DMS114 treated with DMSO at 0.1 percent for 48 hours (cell line): ENCODE data around the gene RABGAP1L.
"Not testable (repeated sequence)": the region's sequence is repeated elsewhere in the genome, so short reads cannot be mapped to it uniquely, and the experiment has no call there.

Source experiments
- DNase-seq: peaks from one replicate; lab custom pipeline; 2025; ENCODE audit not compliant: unreplicated experiment; lab: John Stamatoyannopoulos, UW

The RABGAP1L gene

DNA sequence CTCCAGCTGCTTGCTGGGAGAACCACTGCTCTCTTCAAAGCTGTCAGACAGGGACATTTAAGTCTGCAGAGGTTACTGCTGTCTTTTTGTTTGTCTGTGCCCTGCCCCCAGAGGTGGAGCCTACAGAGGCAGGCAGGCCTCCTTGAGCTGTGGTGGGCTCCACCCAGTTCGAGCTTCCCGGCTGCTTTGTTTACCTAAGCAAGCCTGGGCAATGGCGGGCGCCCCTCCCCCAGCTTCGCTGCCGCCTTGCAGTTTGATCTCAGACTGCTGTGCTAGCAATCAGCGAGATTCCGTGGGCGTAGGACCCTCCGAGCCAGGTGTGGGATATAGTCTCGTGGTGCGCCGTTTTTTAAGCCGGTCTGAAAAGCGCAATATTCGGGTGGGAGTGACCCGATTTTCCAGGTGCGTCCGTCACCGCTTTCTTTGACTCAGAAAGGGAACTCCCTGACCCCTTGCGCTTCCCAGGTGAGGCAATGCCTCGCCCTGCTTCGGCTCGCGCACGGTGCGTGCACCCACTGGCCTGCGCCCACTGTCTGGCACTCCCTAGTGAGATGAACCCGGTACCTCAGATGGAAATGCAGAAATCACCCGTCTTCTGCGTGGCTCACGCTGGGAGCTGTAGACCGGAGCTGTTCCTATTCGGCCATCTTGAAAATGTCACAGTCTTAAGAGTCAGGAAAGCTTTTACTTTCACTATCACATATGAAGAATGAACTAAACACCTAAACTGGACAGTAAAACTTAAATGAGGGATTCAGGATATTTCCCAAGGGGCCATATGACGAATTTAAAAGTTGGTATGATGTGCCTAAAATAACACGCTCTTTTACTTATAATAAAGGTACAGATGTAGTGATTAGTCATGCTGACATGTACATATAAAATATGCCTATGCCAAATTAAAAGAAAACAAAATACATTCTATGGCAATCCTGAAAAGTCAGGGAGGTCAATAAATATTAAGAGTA, 689.6 kb downstream of the RABGAP1L start:
- peak; percentile 32 for DNase-seq

DNA sequence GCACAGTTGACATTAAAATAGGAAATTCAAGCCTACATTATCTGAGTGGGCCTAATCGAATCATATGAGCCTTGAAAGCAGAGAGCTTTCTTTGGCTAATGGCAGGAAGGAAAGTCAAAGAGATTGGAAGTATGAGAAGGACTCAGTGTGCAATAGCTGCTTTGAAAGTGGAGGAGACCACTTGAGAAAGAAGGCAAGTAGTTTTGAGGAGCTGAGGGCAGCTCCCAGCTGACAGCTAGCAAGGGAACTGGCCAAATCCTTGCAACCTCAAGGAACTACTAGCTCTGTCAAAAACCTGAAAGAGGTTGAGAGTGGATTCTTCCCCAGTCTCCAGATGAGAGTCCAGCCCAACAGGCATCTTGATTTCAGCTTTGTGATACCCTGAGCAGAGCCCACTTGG, 691.4 kb downstream of the RABGAP1L start:
- DNase-seq = no peak

DNA sequence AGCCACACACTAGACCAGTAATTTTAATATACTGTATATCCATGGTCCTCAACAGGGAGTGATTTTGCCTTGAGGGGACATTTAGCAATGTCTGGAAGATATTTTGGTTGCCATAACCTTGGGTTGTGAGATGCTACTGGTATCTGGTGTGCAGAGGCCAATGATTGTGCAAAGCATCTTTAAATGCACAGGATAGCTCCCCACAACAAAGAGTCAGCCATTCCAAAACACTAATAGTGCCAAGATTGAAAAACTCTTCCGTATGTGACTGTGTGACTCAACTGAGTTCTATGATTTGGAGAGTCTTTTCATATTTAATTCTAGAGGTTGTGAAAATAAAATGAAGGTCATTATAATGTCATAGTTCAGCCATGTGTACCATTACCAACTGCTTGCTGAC, 699.0 kb downstream of the RABGAP1L start:
- DNase-seq = no peak

DNA sequence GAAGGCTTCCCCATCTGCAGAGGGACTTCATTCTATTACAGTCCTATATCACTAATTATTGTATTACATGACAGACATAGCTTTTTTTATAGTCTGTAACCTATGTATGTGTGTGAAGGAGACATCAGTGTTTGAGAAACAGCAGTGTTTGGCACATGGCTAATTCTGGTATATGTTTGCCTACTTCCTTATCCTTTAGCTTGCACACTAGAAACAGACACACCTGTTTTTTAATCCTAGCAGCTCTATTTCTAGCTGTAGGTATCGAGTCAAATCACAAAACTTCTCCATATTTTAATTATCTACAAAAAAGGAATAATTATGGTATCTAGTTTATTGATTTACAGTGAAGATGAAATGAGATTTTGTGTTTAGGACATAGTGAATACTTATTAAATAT, 711.0 kb downstream of the RABGAP1L start:
- DNase-seq = no peak

- DNase-seq = no peak
Observed at GRCh38 chr1:174871886-174872285, 712.6 kb downstream of the RABGAP1L start.

DNA sequence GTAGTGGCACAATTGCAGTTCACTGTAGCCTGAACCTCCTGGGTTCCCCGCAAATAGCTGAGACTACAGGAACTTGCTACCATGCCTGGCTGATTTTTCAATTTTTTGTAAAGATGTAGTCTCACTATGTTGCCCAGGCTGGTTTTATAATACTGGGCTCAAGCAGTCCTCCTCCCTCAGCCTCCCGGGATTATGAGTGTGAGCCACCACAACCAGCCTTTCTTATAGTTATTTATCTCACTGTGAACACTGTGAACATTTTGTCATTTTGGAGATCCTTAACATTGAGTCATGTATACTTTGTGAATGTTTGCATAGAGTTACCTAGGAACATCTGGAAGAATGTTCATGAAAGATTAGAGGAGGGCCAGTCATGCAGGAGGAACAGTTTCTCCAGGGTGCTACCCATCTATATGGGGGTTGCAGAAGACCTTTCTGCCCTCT, 713.3 kb downstream of the RABGAP1L start:
- no peak for DNase-seq

GRCh38 chr1:174874331-174875053, 715.2 kb downstream of the RABGAP1L start:
- DNase-seq = no peak

GRCh38 chr1:174875306-174875705, 716.0 kb downstream of the RABGAP1L start:
- no peak for DNase-seq

GRCh38 chr1:174877208-174877673, 717.9 kb downstream of the RABGAP1L start:
- no peak for DNase-seq

- no peak for DNase-seq
Observed at GRCh38 chr1:174880171-174880570, 720.9 kb downstream of the RABGAP1L start.

DNA sequence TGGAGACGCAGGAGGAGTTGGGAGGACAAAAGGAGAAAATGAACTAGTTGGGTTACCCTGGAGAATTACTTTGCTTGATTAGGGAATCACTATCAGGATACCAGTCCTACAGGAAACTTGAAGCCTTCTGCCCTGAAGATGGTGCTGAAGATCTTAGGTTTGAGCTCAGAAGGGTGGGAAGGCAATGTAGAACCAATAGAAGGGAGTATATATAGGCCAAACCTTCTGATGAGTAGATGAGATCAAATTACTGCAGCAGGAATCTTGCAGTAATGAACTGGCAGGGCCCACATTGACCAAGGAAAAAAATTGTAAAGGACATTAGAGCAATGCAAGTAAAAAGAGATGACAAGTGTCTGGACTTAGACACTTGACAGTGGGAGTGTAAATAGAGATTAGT, 724.1 kb downstream of the RABGAP1L start:
- DNase-seq = peak; percentile 10

- no peak for DNase-seq
Observed at GRCh38 chr1:174884038-174884437, 724.7 kb downstream of the RABGAP1L start.

- no peak for DNase-seq
Observed at GRCh38 chr1:174884566-174884965, 725.2 kb downstream of the RABGAP1L start.

- no peak for DNase-seq
Observed at GRCh38 chr1:174890024-174890423, 730.7 kb downstream of the RABGAP1L start.

- DNase-seq = no peak
Observed at GRCh38 chr1:174892016-174892415, 732.7 kb downstream of the RABGAP1L start.

GRCh38 chr1:174894117-174894762, 734.9 kb downstream of the RABGAP1L start:
- no peak for DNase-seq

- DNase-seq = not testable (repeated sequence)
Observed at GRCh38 chr1:174895610-174896009, 736.3 kb downstream of the RABGAP1L start.

DNA sequence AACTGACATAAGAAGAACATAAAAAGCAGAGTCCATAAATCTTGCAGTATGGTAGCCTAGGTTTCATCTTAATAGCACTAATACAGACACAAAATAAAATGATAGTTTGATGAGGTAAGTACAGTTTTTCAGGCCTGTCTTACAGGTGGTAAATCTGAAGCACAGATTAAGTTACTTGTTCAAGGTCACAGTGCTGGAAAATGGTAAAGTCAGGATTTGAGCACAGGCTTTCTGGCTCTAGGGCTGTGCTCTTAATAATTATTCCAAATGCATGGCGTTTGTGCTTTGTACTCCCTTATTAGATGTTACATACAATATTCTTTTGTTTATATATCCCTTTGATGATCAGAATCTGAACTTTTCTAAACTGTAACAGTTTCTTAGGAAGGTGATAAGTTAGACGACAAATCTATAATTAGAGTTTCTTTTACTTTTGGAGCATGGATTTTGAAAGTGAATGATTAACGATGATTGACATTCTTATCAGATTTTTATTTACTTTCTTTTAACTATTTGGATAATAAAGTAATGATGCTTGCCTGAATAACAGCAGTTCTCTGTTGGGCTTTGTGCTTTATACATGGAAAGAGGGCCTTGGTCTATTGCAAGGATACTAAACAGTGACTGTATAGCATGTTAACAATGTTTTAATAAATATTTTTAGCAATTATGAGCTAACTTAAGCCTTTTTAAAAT, 738.9 kb downstream of the RABGAP1L start:
- DNase-seq = no peak

GRCh38 chr1:174900317-174900716, 741.0 kb downstream of the RABGAP1L start:
- no peak for DNase-seq

DNA sequence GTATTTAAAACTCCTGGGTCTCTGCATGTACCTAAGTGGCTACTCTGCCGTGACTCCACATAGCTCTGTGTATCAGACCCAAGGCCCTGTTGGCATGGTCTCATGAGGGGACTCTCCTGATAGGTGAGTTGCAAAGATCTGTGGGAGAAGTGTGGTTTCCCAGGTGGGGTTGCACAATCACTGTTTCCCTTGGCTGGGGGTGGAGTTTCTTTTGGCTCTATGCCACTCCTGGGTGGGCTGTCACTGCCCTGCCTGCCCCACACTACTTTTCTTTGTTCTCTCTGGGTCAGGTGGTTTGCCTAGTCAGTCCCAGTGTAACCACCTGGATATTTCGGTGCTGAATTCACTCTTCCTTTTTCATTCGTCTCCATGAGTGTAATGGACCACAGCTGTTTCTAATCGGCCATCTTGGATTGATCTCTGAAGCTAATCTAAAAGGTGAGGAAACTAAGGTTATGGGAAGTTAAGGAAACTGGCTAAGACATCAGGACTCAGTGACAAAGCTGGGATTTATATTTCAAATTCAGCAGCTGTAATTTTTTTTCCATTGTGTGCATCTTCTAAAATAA, 743.3 kb downstream of the RABGAP1L start:
- no peak for DNase-seq
